NB4 (cell line): ENCODE data around the gene FBXO39.

Experiments used
- DNase-seq: peaks from one replicate; pipeline ENCODE4 v3.0.0; 2010; ENCODE audit warnings: low read depth
- H3K4me3 ChIP-seq: one replicate; pipeline ENCODE4 v1.5.1; 2011; ENCODE audit warnings: mild to moderate bottlenecking, low read depth, low read length, moderate library complexity
- MYC ChIP-seq: IDR thresholded peaks from 2 replicates; pipeline ENCODE4 v1.6.1; 2011; ENCODE audit warnings: low read depth, low read length
- POLR2A ChIP-seq: IDR thresholded peaks from 2 replicates; pipeline ENCODE4 v1.6.1; 2011; ENCODE audit warnings: mild to moderate bottlenecking; ENCODE audit not compliant: insufficient read length; ENCODE audit errors: extremely low read depth
- TF ChIP-seq, protein P1 (sequence below): IDR thresholded peaks from 2 replicates; pipeline ENCODE4 v1.6.1; 2011; ENCODE audit warnings: low read depth, low read length
- TF ChIP-seq, protein P2 (sequence below): IDR thresholded peaks from one replicate; pipeline ENCODE4 v1.5.1; 2012; ENCODE audit warnings: low read depth, low read length

FBXO39 gene

DNA sequence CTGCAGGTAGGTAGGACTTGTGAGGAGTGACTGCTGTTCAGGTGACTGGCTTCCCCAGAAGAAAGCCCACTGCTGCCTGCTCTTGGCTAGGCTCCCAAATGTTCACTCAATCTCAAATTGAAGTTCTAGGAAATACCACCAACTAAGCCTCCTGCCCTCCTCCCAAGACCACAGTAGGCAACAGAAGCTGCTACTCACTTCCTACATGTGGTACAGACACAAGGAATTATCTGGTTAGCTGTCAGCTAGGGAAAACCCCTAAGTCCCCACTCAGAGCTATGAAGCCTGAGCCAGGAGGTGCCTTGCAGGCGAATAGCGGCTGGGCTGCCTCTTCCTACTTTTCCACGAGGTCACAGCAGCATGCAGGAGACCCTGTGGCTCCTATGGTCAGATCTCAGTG is 4.9 kb downstream of the FBXO39 start:
- TF ChIP-seq MYC (no peak), POLR2A (no peak)
- TF ChIP-seq, protein P1, sequence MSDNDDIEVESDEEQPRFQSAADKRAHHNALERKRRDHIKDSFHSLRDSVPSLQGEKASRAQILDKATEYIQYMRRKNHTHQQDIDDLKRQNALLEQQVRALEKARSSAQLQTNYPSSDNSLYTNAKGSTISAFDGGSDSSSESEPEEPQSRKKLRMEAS, result no peak
- TF ChIP-seq, protein P2, sequence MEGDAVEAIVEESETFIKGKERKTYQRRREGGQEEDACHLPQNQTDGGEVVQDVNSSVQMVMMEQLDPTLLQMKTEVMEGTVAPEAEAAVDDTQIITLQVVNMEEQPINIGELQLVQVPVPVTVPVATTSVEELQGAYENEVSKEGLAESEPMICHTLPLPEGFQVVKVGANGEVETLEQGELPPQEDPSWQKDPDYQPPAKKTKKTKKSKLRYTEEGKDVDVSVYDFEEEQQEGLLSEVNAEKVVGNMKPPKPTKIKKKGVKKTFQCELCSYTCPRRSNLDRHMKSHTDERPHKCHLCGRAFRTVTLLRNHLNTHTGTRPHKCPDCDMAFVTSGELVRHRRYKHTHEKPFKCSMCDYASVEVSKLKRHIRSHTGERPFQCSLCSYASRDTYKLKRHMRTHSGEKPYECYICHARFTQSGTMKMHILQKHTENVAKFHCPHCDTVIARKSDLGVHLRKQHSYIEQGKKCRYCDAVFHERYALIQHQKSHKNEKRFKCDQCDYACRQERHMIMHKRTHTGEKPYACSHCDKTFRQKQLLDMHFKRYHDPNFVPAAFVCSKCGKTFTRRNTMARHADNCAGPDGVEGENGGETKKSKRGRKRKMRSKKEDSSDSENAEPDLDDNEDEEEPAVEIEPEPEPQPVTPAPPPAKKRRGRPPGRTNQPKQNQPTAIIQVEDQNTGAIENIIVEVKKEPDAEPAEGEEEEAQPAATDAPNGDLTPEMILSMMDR, result no peak
- no peak for DNase-seq
- H3K4me3 ChIP-seq, result no peak overlapping the region

DNA sequence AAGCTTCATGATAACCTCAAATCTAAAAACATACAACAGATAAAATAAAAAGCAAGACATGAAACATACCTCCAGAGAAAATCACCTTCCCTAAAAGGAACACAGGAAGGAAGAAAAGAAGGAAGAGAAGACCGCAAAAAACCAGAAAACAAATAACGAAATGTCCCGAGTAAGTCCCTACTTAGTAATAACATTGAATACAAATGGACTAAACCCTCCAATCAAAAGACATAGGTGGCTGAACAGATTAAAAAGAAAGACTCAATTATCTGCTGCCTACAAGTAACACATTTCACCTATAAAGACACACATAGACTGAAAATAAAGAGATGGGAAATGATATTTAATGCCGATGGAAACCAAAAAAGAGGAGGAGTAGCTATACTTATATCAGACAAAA is 6.2 kb downstream of the FBXO39 start:
- no peak overlapping the region for H3K4me3 ChIP-seq
- no peak for DNase-seq
- TF ChIP-seq, protein P1, result no peak
- TF ChIP-seq MYC, result no peak
- TF ChIP-seq POLR2A, result no peak
- TF ChIP-seq, protein P2, result no peak

DNA sequence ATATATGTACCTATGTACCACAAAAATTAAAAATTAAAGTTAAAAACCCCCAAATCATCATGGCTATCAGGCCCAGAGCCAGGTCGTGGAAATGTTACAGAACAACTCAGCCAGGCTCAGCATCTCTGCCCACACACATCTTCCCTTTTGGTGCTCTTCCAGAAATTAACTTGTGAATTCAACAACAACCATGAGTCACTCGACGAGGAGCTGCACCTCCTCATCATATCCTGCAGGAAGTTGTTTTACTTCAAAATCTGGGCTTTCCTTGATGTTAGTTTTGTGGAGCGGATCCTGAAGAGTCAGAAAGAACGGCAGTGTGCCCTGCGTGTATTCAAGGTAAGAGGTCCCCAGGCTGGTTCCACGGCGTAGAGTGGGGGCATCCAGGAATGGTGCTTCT is 10.6 kb downstream of the FBXO39 start:
- no peak overlapping the region for H3K4me3 ChIP-seq
- no peak for DNase-seq
- TF ChIP-seq POLR2A (no peak), MYC (no peak)
- TF ChIP-seq, protein P2, result no peak
- TF ChIP-seq, protein P1, result no peak

DNA sequence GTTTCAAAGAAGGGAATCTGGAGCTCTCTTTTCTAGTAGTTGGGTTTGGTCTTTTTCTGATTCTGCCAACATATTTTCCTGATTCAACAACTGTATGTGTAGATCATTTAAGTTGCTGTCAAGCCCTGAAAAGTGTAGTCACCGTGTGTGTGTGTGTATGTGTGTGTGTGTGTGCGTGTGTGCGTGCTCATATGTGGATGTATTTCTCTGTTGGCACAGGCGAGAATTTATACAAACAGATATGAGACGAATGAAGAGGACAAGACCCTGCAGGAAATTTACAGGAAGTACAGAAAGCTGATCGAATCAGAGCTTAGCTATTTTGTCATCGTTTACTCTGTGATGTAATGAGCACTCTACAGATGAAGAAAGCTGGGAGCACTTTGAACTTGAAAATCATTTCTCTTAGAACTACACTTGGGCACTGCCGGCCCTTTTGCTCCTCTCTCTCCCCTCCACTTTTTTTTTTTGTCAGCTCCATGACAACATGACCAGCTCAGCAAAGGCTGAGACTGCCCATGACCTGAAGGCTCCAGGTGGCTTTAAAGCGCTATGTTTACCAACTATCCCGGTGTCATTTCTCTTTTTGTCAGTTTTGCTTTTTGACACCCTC is 11.2 kb downstream of the FBXO39 start:
- no peak overlapping the region for H3K4me3 ChIP-seq
- DNase-seq, result no peak
- TF ChIP-seq MYC (no peak), POLR2A (no peak)
- TF ChIP-seq, protein P1, result no peak
- TF ChIP-seq, protein P2, result no peak

DNA sequence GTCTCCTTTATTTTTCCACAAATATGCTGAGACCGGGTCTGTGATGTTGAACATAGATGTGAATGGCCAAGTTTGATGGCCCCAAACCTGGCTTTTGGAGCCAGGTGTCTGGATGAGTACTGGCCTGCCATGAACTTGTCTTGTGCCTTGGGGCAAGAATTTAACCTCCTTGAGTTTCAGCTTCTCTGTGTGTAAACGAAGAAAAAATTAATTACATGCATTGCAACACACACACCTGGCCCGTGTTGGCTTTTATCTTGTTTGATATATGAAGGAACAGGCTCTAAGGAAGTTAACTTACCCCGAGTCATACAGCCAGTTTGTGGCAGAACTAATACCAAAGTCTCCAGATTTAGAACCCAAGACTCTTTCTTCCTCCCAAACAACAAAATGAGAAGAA is 13.1 kb downstream of the FBXO39 start:
- no peak for DNase-seq

More for the DNA sequence above, 13.1 kb downstream of the FBXO39 start:
- H3K4me3 ChIP-seq, result no peak overlapping the region
- TF ChIP-seq, protein P2, result no peak
- TF ChIP-seq POLR2A, result no peak
- TF ChIP-seq, protein P1, result no peak
- no peak for TF ChIP-seq MYC
